GM12878 (cell line): Measurements from ENCODE around the gene ARL5C. TPM values are rescaled to one million over a fixed set of nuclear protein-coding genes. Genes with fewer than 3 reads are reported as not detected.

ENCODE experiments used
- ATAC-seq: fragments of 200-7000 bp; cut with Tn5 transposase; 3 replicates; pipeline ENCODE4 v1.9.1; 2020; ENCODE audit warnings: mild to moderate bottlenecking, moderate library complexity
- BruUV-seq: library from RNA; stranded (reverse); fragments of 400-500 nt; replicated peaks from 2 replicates; lab custom pipeline; 2021; lab: Mats Ljungman, UMichigan
- CTCF ChIA-PET: fragments of 300-600 bp; sonication (Branson Sonifier 250); formaldehyde crosslinking; extraction: SDS; loops from one replicate; lab custom pipeline; 2021; ENCODE audit warnings: inconsistent platforms; lab: Yijun Ruan, JAX
- POLR2A ChIA-PET: fragments of 350-600 bp; formaldehyde crosslinking; extraction: SDS; loops from one replicate; lab custom pipeline; 2021; ENCODE audit warnings: inconsistent platforms; lab: Charles Lee
- RAD21 ChIA-PET: fragments of 300-600 bp; sonication (Branson Sonifier 250); formaldehyde crosslinking; loops from one replicate; lab custom pipeline; 2023; ENCODE audit warnings: antibody characterized with exemption; ENCODE audit not compliant: unreplicated experiment; lab: Charles Lee
- SMC1A ChIA-PET: fragments of 300-600 bp; sonication (Branson Sonifier 250); formaldehyde crosslinking; loops from one replicate; lab custom pipeline; 2023; ENCODE audit not compliant: unreplicated experiment, uncharacterized antibody; lab: Charles Lee
- DNase-seq: peaks from one replicate; pipeline ENCODE4 v3.0.0-alpha.2; 2011; ENCODE audit warnings: low read depth, low spot score
- FAIRE-seq: peaks from 3 replicates; lab custom pipeline; 2011; peaks lifted over from hg19 to GRCh38; lab: Jason Lieb, UNC
- H2AFZ ChIP-seq: 2 replicates; pipeline ENCODE4 v1.6.0; 2011; ENCODE audit warnings: low read depth, low read length, control low read depth; ENCODE audit not compliant: control insufficient read depth
- H3K27ac ChIP-seq: 2 replicates; pipeline ENCODE4 v1.5.1; 2011; ENCODE audit warnings: control low read depth; ENCODE audit not compliant: control insufficient read depth, insufficient read depth
- H3K27me3 ChIP-seq, 2 experiments: replicated peaks in 1 of 2; 2 replicates each; pipeline versions ENCODE4 v1.6.0 to v1.6.1; 2011; ENCODE audit warnings: low read length in 1 of 2; ENCODE audit not compliant: control insufficient read depth in 2 of 2, insufficient read depth in 2 of 2
- H3K36me3 ChIP-seq, 2 experiments: 2 replicates each; pipeline ENCODE4 v1.5.1; 2011; ENCODE audit warnings: low read length in 1 of 2; ENCODE audit not compliant: control insufficient read depth in 2 of 2, insufficient read depth in 2 of 2
- H3K4me1 ChIP-seq: 2 replicates; pipeline ENCODE4 v1.6.1; 2011; ENCODE audit warnings: mild to moderate bottlenecking, low read length, moderate library complexity, mixed read lengths; ENCODE audit not compliant: control insufficient read depth, insufficient read depth
- H3K4me2 ChIP-seq: 2 replicates; pipeline ENCODE4 v1.6.0; 2011; ENCODE audit warnings: control low read depth; ENCODE audit not compliant: control insufficient read depth, insufficient read depth
- H3K4me3 ChIP-seq: fragments of 200-600 bp; sonication (generic); 2 replicates; pipeline ENCODE4 v1.5.1; 2016
- H3K79me2 ChIP-seq: 2 replicates; pipeline ENCODE4 v1.6.0; 2011; ENCODE audit warnings: low read length; ENCODE audit not compliant: control insufficient read depth, insufficient read depth
- H3K9ac ChIP-seq: 2 replicates; pipeline ENCODE4 v1.8.0; 2011; ENCODE audit warnings: low read length, control low read depth, mixed read lengths; ENCODE audit not compliant: control insufficient read depth, insufficient read depth
- H3K9me3 ChIP-seq: replicated peaks from 3 replicates; pipeline ENCODE4 v1.5.1; 2011; ENCODE audit warnings: mild to moderate bottlenecking, low read length; ENCODE audit not compliant: control insufficient read depth, insufficient read depth
- H4K20me1 ChIP-seq: 2 replicates; pipeline ENCODE4 v1.6.0; 2011; ENCODE audit not compliant: control insufficient read depth, insufficient read depth
- BACH1 ChIP-seq: fragments of 450-650 bp; IDR thresholded peaks from 2 replicates; pipeline ENCODE4 v1.6.1; 2017; ENCODE audit warnings: mild to moderate bottlenecking, borderline replicate concordance
- CHD2 ChIP-seq: IDR thresholded peaks from 2 replicates; pipeline ENCODE4 v1.6.1; 2011; ENCODE audit warnings: low read depth, low read length, improper control_type of control experiment, borderline replicate concordance
- E2F8 ChIP-seq: fragments of 450-650 bp; IDR thresholded peaks from 2 replicates; pipeline ENCODE4 v1.6.1; 2018; ENCODE audit warnings: mild to moderate bottlenecking, low read depth, moderate library complexity; ENCODE audit not compliant: partially characterized antibody
- ESRRA ChIP-seq: IDR thresholded peaks from 2 replicates; pipeline ENCODE4 v1.6.1; 2012; ENCODE audit warnings: mild to moderate bottlenecking, low read length, improper control_type of control experiment
- MYC ChIP-seq: IDR thresholded peaks from 2 replicates; pipeline ENCODE4 v1.6.1; 2011; ENCODE audit warnings: mild to moderate bottlenecking, low read length, moderate library complexity, inconsistent platforms; ENCODE audit not compliant: insufficient read depth, insufficient replicate concordance, insufficient read length, severe bottlenecking
- NFYA ChIP-seq: IDR thresholded peaks from 2 replicates; pipeline ENCODE4 v1.6.1; 2011; ENCODE audit warnings: low read depth, mild to moderate bottlenecking, low read length, improper control_type of control experiment, borderline replicate concordance
- PAX5 ChIP-seq: IDR thresholded peaks from 2 replicates; pipeline ENCODE4 v1.6.1; 2011; ENCODE audit warnings: low read depth, low read length, borderline replicate concordance
- POU2F2 ChIP-seq: IDR thresholded peaks from 3 replicates; pipeline ENCODE4 v1.6.1; 2011; ENCODE audit warnings: low read depth, mild to moderate bottlenecking, low read length, borderline replicate concordance
- RAD21 ChIP-seq: IDR thresholded peaks from 2 replicates; pipeline ENCODE4 v1.6.1; 2011; ENCODE audit warnings: mild to moderate bottlenecking, low read depth, low read length, moderate library complexity; ENCODE audit not compliant: insufficient read depth
- SMAD1 ChIP-seq: fragments of 450-650 bp; IDR thresholded peaks from 2 replicates; pipeline ENCODE4 v1.6.1; 2018; ENCODE audit warnings: mild to moderate bottlenecking, low read depth; ENCODE audit not compliant: partially characterized antibody
- SREBF1 ChIP-seq: IDR thresholded peaks from 2 replicates; pipeline ENCODE4 v1.6.1; 2012; ENCODE audit warnings: mild to moderate bottlenecking, low read length
- TBL1XR1 ChIP-seq: IDR thresholded peaks from 2 replicates; pipeline ENCODE4 v1.6.1; 2012; ENCODE audit warnings: low read depth, low read length, improper control_type of control experiment
- ZNF592 ChIP-seq: fragments of 450-650 bp; IDR thresholded peaks from 2 replicates; pipeline ENCODE4 v1.6.1; 2017; ENCODE audit warnings: mild to moderate bottlenecking, moderate library complexity
- ZNF687 ChIP-seq: fragments of 450-650 bp; IDR thresholded peaks from 2 replicates; pipeline ENCODE4 v1.6.1; 2017; ENCODE audit warnings: mild to moderate bottlenecking, moderate library complexity
- WGBS: methylation state at CpG from one replicate; pipeline ENCODE4 v1.1.6; 2016; ENCODE audit warnings: low lambda C conversion rate; ENCODE audit not compliant: insufficient replicate concordance, insufficient coverage; ENCODE audit errors: missing lambda C conversion rate; 5-methylcytosine and 5-hydroxymethylcytosine counted together
- in situ Hi-C: fragments of 300-500 bp; cut with MboI; formaldehyde crosslinking; loops from 9 replicates; pipeline ENCODE4 v1.14.3; 2018; ENCODE audit warnings: mixed read lengths
- intact Hi-C: fragments of 100-400 bp; cut with micrococcal nuclease; formaldehyde crosslinking; loops from one replicate; pipeline ENCODE4 v1.14.2; 2022; ENCODE audit not compliant: unreplicated experiment
- polyA plus RNA-seq, 11 experiments: library from polyadenylated mRNA; depleted of rRNA in 4 of 11; unstranded in 6 of 11; stranded (reverse) in 5 of 11; fragments of >200 nt; fragmentation: Nextera tagmentation in 4 of 11; fragmentation: Illumina TruSeq in 1 of 11; extraction: Ambion mirVana in 4 of 11; extraction: Trizol in 1 of 11; gene quantifications; 1 replicate in 1 of 11; 2 replicates in 10 of 11; pipeline versions ENCODE4 v1.2.1 to v1.2.3, GENCODE V29; 2011 to 2016; ENCODE audit warnings: inconsistent platforms in 2 of 11, missing spikeins in 2 of 11, low read depth in 1 of 11
- total RNA-seq, 4 experiments: library from RNA; depleted of rRNA in 3 of 4; stranded (reverse); fragments of >200 nt in 3 of 4; fragmentation: Illumina TruSeq in 1 of 4; extraction: Trizol in 1 of 4; gene quantifications; 2 replicates each; pipeline versions ENCODE4 v1.2.1 to v1.2.3, GENCODE V29; 2013 to 2021

Gene ARL5C
- total and polyA plus RNA-seq, 10 of the 15 experiments (the other 5 are each of a cell fraction or from before 2014, with no cell fraction given): not detected

GRCh38 chr17:39177256-39177655 is 11.3 kb upstream of the ARL5C start:
- Histone ChIP-seq H3K36me3 (peaks cover 2 to 4% of the 10 kb centered on the region in 2 experiments; a peak in 2 of 4 replicates), H3K4me2 (no peak overlapping the region)
- in situ Hi-C loops: no loop called here
- TF ChIP-seq RAD21 (no peak), ZNF687 (no peak), ESRRA (no peak), ZNF592 (no peak), SREBF1 (no peak), POU2F2 (no peak), TBL1XR1 (no peak), NFYA (no peak), CHD2 (no peak), SMAD1 (no peak), PAX5 (no peak), E2F8 (no peak), MYC (no peak), BACH1 (no peak)

More at GRCh38 chr17:39177256-39177655, 11.3 kb upstream of the ARL5C start:
- no TSS peak for BruUV-seq
- 93% methylated on average over 12 of the region's 12 CpGs for WGBS
- Histone ChIP-seq H4K20me1 (no peaks in the 10 kb centered on the region), H3K79me2 (no peaks in the 10 kb centered on the region), H3K4me3 (no peak overlapping the region), H3K9ac (no peak overlapping the region), H3K27ac (no peak overlapping the region), H3K4me1 (no peaks in the 10 kb centered on the region), H3K9me3 (no peaks in the 10 kb centered on the region), H3K27me3 (no peaks in the 10 kb centered on the region), H2AFZ (no peak overlapping the region)
- DNase-seq (no peak), FAIRE-seq (no peak), ATAC-seq (no peak)
- intact Hi-C loops: no loop called here
- ChIA-PET SMC1A (no interaction called here), CTCF (interaction anchor here (8.9 kb wide), 1 partner anchor 193 kb away, joined by 79 read pairs; no protein-coding TSS in a partner anchor), RAD21 (interaction anchor here (0.6 kb wide), 1 partner anchor 1890 kb away, joined by 3 read pairs; no protein-coding TSS in a partner anchor), POLR2A (no interaction called here)
